H1 (cell line): ENCODE results near the gene DENND10. TPM values are rescaled to one million over a fixed set of nuclear protein-coding genes. Genes with fewer than 3 reads are reported as not detected.
A peak's percentile ranks its signal among the peaks of the same experiment; 100 is the strongest.

Source experiments
- ASH2L ChIP-seq: fragments of 200-600, 300-600 bp; sonication (generic); IDR thresholded peaks from one replicate; pipeline ENCODE4 v1.7.1; 2017; ENCODE audit warnings: low read length
- BACH1 ChIP-seq: IDR thresholded peaks from 2 replicates; pipeline ENCODE4 v1.6.1; 2012; ENCODE audit warnings: low read length, improper control_type of control experiment
- CHD2 ChIP-seq: IDR thresholded peaks from 2 replicates; pipeline ENCODE4 v1.6.1; 2012; ENCODE audit warnings: low read length, improper control_type of control experiment
- EGR1 ChIP-seq: IDR thresholded peaks from 2 replicates; pipeline ENCODE4 v1.6.1; 2011; ENCODE audit warnings: low read depth, low read length, borderline replicate concordance
- FOSL1 ChIP-seq: IDR thresholded peaks from 2 replicates; pipeline ENCODE4 v1.6.1; 2011; ENCODE audit warnings: mild to moderate bottlenecking, low read depth, low read length, moderate library complexity; ENCODE audit not compliant: insufficient read depth
- JUN ChIP-seq: IDR thresholded peaks from 2 replicates; pipeline ENCODE4 v1.6.1; 2011; ENCODE audit warnings: low read depth, mild to moderate bottlenecking, improper control_type of control experiment, low read length
- KDM5A ChIP-seq: fragments of 200-600 bp; IDR thresholded peaks from 2 replicates; pipeline ENCODE4 v1.7.1; 2012; ENCODE audit warnings: mild to moderate bottlenecking, low read length, inconsistent platforms, mixed read lengths
- NRF1 ChIP-seq: IDR thresholded peaks from 2 replicates; pipeline ENCODE4 v1.6.1; 2011; ENCODE audit warnings: mild to moderate bottlenecking, low read depth, low read length, improper control_type of control experiment
- PHF8 ChIP-seq: fragments of 200-600 bp; sonication (generic); conservative IDR thresholded peaks from 2 replicates; pipeline ENCODE4 v1.7.1; 2012; ENCODE audit warnings: low read depth, mild to moderate bottlenecking, inconsistent platforms, low read length, moderate library complexity
- POLR2A ChIP-seq, 2 experiments: IDR thresholded peaks; 1 replicate in 1 of 2; 2 replicates in 1 of 2; pipeline ENCODE4 v1.6.1; 2011; ENCODE audit warnings: low read depth in 2 of 2, low read length in 2 of 2, mild to moderate bottlenecking in 2 of 2; ENCODE audit errors: control extremely low read depth in 1 of 2
- POLR2AphosphoS5 ChIP-seq: IDR thresholded peaks from 2 replicates; pipeline ENCODE4 v1.6.1; 2011; ENCODE audit warnings: low read depth, low read length
- SP4 ChIP-seq: IDR thresholded peaks from 2 replicates; pipeline ENCODE4 v1.6.1; 2012; ENCODE audit warnings: low read length, inconsistent platforms
- TAF7 ChIP-seq: optimal IDR thresholded peaks from 2 replicates; pipeline ENCODE3; 2011; ENCODE audit warnings: low read depth, mild to moderate bottlenecking, inconsistent platforms, low read length, moderate library complexity, borderline replicate concordance
- ZNF274 ChIP-seq: IDR thresholded peaks from 2 replicates; pipeline ENCODE4 v1.7.0; 2012; ENCODE audit warnings: low read length, borderline replicate concordance; ENCODE audit errors: extremely low read depth
- polyA plus RNA-seq, 7 experiments: library from polyadenylated mRNA; depleted of rRNA in 3 of 7; stranded (reverse) in 5 of 7; unstranded in 2 of 7; fragments of >200 nt in 5 of 7; fragments of 200-250 nt in 2 of 7; gene quantifications; 1 replicate in 5 of 7; 2 replicates in 1 of 7; 4 replicates in 1 of 7; pipeline versions ENCODE4 v1.2.1 to v1.2.3, GENCODE V29; 2011 to 2013; ENCODE audit warnings: missing spikeins in 2 of 7, mixed read lengths in 2 of 7
- total RNA-seq: library from RNA; stranded (reverse); fragmentation: NEBNext Ultra II Directional; extraction: Animal tissue kit (Norgen Biotek cat#: 25700); gene quantifications from 2 replicates; pipeline ENCODE4 v1.2.1, GENCODE V29; 2021

The DENND10 gene
- total and polyA plus RNA-seq, 2 of the 8 experiments (the other 6 are each of a cell fraction or from before 2014, with no cell fraction given) = 49.3 to 64.4 TPM

GRCh38 chr10:119079599-119080520 lies 24.1 kb upstream of the DENND10 start (continued):
- TF ChIP-seq BACH1 (no peak), FOSL1 (no peak), PHF8 (0 out of 2 replicates have a peak, but pooled peaks have one; percentile 61), POLR2AphosphoS5 (peak; percentile 47; the same call in 1 of the 2 replicates), TAF7 (peak; percentile 18), JUN (no peak), KDM5A (no peak), SP4 (0 out of 2 replicates have a peak, but pooled peaks have one; percentile 1), ASH2L (no peak), ZNF274 (no peak), NRF1 (no peak), POLR2A (IDR thresholded peaks at IDR 0.05; ENCODE audit: control extremely low read depth in 1 of 2, low read depth in 2 of 2, low read length in 2 of 2) (no peak; a peak in 1 of 3 replicates), CHD2 (peak; percentile 51), EGR1 (peak; percentile 45; the same call in 1 of the 2 replicates)
